ENCODE measurements around the gene C20orf144.
"Not testable (repeated sequence)": the region's sequence is repeated elsewhere in the genome, so short reads cannot be mapped to it uniquely, and the experiment has no call there.

Gene C20orf144

DNA sequence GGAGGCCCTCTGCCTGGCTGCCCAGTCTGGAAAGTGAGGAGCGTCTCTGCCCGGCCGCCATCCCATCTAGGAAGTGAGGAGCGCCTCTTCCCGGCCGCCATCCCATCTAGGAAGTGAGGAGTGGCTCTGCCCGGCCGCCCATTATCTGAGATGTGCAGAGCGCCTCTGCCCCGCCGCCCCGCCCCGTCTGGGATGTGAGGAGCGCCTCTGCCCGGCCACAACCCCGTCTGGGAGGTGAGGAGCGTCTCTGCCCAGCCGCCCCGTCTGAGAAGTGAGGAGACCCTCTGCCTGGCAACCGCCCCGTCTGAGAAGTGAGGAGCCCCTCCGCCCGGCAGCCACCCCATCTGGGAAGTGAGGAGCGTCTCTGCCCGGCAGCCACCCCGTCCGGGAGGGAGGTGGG is 36.8 kb downstream of the C20orf144 start:
- not testable (repeated sequence) for DNase-seq

DNA sequence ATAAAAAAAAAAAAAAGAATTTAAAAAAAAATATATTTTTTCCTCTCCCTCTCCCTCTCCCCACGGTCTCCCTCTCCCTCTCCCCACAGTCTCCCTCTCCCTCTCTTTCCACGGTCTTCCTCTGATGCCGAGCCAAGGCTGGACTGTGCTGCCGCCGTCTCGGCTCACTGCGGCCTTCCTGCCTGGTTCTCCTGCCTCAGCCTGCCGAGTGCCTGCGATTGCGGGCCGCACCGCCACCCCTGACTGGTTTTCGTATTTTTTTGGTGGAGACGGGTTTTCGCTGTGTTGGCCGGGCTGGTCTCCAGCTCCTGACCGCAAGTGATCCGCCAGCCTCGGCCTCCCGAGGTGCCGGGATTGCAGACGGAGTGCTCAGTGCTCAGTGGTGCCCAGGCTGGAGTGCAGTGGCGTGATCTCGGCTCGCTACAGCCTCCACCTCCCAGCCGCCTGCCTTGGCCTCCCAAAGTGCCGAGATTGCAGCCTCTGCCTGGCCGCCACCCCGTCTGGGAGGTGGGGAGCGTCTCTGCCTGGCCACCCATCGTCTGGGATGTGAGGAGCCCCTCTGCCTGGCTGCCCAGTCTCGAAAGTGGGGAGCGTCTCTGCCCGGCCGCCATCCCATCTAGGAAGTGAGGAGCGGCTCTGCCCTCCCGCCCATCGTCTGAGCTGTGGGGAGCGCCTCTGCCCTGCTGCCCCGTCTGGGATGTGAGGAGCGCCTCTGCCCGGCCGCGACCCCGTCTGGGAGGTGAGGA is 38.7 kb downstream of the C20orf144 start:
- not testable (repeated sequence) for DNase-seq

DNA sequence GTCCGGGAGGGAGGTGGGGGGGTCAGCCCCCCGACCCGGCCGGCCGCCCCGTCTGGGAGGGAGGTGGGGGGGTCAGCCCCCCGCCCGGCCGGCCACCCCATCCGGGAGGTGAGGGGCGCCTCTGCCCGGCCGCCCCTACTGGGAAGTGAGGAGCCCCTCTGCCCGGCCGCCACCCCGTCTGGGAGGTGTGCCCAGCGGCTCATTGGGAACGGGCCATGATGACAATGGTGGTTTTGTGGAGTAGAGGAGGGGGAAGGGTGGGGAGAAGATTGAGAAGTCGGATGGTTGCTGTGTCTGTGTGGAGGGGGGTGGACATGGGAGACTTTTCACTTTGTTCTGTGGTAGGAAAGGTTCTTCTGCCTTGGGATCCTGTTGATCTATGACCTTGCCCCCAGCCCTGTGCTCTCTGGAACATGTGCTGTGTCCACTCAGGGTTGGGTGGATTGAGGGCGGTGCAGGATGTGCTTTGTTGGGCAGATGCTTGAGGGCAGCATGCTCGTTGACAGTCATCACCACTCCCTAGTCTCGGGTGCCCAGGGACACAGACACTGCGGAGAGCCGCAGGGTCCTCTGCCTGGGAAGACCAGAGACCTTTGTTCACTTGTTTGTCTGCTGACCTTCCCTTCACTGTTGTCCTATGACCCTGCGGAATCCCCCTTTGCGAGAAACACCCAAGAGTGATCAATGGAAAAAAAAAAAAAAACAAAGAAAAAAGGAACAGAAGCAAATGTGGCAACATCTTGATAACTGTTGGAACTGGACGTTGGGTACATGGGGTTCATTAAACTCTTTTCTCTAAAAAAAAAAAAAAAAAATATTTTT is 39.7 kb downstream of the C20orf144 start:
- no peak for DNase-seq

DNA sequence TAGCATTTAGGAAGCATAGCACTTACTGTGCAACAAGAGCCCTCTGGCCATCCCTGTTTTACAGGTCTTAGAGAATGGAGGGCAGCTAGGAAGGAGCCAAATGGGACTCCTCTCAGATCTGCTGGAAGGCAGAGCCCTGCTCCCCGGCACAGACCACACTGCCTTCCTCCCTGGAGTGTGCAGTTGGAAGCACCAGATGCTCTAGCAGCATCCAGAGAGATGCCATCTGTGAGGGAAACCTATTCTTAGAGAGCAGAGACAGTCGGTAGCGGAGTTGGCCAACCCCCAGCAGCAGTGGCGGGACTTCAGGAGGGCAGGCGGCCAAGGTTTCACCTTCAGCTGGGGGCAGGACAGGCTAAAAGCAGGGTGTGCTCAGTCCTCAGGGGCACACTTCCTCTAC is 40.7 kb downstream of the C20orf144 start:
- DNase-seq, result no peak

DNA sequence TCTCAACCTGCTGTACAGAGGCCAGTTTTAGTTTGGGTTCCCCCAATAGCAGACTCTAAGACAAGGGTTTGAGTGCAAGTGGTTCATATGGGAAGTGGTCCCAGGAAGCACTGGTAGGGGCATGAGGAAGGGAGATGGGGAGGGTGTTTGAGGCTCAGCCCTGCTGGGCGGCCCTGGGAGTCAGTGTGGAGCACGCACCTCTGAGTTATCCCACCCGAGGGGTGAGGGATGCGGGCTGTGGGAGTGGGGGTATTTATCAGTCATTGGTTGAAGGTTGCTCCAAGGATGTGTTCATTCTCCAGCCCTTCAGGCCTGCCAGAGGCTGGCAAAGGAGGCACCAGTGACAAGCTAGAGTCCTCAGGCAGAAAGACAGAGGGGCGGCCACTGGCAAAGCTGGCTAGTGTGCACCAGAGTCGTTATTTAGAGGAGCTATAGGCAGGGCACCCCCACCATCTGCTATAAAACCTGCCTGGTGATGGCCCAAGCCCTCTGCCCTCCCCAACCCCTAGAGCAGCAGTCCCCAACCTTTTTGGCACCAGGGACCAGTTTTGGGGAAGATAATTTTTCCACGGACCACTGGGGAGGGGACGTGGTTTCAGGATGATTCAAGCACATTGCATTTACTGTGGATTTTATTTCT is 41.5 kb downstream of the C20orf144 start:
- no peak for DNase-seq

DNA sequence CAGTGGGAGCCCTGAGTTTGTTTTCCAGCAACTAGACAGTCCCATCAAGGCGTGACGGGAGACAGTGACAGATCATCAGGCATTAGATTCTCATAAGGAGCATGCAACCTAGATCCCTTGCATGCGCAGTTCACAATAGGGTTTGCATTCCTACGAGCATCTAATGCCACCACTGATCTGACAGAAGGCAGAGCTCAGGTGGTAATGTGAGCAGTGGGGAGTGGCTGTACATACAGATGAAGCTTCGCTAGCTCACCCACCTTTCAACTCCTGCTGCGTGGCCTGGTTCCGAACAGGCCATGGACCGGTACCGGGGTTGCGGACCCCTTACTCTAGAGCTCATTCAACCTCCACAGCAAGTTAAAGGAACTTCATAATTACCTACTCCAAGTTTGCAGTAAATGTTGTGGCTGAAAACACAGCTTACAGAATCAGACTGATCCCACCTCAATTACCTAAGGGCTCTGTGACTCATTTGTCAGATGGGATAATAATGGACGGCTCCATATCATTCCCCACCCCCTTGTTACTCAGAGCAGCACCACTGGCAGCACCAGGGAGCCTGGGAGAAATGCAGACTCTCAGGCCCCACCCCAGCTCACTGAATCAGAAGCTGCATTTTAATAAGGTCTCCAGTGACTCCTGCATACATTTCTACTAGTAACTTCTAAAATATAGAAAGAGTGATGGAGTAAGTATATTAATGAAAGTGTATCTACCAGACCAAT is 42.2 kb downstream of the C20orf144 start:
- no peak for DNase-seq

DNA sequence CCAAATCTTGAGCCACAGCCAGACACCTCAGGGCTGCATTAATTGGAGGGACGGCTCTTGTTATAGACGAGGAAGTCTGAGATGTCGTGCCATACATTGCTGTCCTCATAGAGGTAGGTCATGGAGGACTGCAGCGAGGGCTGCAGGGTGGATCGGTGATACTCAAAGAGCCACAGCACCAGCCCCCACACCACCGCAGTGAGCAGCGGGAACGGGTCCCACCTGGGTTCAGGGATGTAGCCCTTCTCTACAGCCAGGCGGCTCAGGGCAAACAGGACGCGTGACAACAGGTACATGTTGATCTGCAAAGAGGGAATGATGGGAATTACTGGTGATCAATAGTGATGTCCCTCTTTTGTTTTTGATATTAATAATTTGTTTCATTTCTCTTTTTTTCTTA is 45.5 kb downstream of the C20orf144 start:
- no peak for DNase-seq

DNA sequence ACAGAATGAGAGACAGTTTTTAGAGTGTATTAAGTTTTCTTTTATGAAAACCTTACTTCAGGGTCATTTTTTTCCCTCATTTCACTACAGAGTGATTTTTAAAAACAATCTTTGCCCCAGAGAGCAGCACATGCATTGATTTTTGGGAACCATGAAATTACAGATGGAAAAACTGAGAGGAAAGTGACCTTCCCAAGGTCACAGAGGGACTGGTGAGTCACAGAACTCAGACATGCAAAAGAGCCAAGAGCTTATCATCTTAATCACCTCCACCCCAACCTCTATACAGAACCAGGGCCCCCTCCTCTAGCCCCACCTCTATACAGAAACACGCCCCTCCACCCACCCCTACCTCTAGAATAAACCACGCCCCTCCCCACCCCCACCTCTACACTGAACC is 47.3 kb downstream of the C20orf144 start:
- no peak for DNase-seq

DNA sequence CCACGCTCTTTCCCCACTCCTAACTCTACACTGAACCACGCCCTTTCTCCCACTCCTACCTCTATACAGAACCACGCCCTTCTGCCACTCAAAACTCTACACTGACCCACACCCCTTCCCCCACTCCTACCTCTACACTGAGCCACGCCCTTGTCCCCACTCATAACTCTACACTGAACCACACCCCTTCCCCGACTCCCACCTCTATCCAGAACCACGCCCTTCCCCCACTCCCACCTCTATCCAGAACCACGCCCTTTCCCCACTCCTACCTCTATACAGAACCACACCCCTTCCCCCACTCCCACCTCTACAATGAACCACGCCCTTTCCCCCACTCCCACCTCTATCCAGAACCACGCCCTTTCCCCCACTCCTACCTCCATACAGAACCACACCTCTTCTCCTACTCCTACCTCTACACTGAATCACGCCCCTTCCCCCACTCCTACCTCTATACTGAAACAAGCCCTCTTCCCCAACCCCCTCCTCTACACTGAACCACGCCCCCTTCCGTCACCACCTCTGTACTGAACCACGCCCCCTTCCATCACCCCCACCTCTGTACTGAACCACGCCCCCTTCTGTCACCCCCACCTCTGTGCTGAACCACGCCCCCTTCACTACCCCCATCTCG is 47.9 kb downstream of the C20orf144 start:
- DNase-seq, result no peak

DNA sequence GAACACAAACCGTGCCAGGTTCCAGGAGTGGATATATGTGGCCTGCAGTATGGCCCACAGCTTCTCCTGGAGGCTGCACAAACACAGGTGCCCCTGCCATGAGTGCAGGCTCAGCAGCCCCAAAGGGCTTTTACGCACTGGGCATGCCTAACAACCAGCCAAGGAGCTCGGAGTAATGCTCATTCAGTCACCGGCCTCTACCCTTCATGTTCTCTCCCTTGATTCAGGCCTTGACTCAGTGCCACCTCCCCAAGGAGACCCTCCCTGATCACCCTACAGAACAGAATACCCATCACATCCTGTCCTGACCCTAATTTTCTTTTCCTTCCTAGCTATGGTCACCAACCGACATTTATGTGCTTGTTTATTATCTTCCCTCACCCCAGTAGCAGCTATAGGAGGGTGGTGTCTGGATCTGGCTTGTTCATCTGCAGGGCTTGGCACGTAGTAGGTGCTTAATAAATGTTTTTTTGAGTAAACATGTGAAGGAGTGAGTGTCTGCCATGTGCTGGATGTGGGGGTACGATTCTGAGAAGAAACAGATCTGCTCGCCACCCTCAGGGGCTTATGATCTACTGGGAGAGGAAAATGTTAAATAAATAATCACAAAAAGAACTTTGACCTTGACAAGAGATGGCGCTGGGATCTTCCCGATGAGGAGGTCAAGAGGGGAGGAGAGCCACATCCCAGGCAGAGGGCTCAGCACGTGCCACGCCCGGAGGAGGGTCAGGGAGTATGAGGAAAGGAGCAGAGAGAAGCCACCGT is 48.7 kb downstream of the C20orf144 start:
- DNase-seq, result no peak

DNA sequence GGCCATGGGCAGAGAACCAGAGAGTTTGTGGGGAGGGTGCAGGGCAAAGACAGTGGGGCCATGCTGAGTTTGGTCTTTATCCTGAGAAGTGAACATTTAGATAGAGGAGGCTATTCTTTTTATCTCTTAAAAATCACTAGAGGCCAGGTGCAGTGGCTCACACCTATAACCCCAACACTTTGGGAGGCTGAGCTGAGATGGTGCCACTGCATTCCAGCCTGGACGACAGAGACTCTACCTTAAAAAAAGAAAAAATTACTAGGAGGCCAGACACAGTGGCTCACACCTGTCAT is 49.3 kb downstream of the C20orf144 start:
- DNase-seq, result no peak
